NCI-H748 (cell line): ENCODE results near the gene NEO1.

Experiments
- DNase-seq: peaks from one replicate; lab custom pipeline; 2025; ENCODE audit not compliant: unreplicated experiment; lab: John Stamatoyannopoulos, UW

Gene NEO1, protein sequence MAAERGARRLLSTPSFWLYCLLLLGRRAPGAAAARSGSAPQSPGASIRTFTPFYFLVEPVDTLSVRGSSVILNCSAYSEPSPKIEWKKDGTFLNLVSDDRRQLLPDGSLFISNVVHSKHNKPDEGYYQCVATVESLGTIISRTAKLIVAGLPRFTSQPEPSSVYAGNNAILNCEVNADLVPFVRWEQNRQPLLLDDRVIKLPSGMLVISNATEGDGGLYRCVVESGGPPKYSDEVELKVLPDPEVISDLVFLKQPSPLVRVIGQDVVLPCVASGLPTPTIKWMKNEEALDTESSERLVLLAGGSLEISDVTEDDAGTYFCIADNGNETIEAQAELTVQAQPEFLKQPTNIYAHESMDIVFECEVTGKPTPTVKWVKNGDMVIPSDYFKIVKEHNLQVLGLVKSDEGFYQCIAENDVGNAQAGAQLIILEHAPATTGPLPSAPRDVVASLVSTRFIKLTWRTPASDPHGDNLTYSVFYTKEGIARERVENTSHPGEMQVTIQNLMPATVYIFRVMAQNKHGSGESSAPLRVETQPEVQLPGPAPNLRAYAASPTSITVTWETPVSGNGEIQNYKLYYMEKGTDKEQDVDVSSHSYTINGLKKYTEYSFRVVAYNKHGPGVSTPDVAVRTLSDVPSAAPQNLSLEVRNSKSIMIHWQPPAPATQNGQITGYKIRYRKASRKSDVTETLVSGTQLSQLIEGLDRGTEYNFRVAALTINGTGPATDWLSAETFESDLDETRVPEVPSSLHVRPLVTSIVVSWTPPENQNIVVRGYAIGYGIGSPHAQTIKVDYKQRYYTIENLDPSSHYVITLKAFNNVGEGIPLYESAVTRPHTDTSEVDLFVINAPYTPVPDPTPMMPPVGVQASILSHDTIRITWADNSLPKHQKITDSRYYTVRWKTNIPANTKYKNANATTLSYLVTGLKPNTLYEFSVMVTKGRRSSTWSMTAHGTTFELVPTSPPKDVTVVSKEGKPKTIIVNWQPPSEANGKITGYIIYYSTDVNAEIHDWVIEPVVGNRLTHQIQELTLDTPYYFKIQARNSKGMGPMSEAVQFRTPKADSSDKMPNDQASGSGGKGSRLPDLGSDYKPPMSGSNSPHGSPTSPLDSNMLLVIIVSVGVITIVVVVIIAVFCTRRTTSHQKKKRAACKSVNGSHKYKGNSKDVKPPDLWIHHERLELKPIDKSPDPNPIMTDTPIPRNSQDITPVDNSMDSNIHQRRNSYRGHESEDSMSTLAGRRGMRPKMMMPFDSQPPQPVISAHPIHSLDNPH (N-terminal part only)

DNA sequence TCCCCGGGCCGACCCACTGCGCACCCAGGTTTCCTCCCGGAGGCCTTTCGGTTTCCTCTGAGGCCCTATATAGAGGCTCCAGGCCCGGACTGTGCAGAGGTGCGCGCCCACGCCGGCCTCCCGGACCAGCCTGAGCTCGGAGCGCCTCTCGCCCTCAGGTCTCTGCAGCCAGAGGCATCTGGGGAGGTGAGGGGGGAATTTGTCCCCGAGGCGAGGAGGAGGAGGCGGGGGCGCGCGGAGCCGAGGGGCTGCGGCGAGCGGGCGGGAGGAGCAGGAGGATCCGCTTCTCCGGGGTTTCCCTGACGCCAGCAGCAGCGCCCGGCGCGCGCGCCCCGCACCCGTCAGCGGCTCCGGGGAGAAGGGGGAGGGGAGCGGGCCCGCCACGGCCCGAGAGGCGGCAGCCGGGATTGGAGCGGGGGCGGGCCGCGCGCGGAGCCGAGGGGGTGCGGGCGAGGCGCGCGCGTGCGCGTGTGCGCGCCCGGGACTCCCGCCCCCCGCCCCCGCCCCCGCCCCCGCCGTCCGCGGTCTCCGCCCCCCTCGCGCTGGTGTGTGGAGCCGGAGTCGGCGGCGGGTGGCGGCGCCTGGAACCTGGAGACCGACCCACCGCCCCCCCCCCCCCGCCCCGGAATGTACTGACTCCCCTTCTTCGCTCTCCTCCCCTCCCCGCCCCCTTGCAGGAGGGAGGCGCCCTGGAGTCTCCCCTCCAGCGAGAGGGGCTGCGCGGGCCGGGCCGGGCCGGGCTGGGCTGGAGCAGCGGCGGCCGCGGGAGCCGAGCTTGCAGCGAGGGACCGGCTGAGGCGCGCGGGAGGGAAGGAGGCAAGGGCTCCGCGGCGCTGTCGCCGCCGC, at the start of gene NEO1:
Gene NEO1, plus strand, starts transcription at position 657 of the 846 bp plus-strand sequence. CDS start 213 bp downstream, outside the sequence.
- DNase-seq: peak; percentile 74

GRCh38 chr15:73004462-73004861, 47.8 kb upstream of the NEO1 start:
- DNase-seq: no peak

DNA sequence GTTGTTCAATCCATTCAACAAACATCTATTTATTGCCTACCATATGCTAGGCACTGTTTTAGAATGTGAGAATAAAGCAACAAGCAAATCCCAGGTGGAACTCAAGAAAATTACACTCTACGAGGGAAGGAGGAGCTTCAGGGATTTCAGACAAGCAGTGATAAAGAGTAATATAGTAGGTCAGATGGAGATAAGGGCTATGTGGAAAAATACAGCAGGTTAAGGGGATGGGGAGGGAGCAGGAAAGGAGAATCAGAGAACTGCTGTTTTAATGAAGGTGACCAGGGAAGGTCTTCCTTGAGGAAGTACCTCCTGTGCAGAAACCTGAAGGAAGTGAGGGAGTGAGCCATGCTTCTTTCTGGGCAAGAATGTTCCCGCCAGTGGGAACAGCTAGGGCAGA, 47.2 kb upstream of the NEO1 start:
- no peak for DNase-seq

DNA sequence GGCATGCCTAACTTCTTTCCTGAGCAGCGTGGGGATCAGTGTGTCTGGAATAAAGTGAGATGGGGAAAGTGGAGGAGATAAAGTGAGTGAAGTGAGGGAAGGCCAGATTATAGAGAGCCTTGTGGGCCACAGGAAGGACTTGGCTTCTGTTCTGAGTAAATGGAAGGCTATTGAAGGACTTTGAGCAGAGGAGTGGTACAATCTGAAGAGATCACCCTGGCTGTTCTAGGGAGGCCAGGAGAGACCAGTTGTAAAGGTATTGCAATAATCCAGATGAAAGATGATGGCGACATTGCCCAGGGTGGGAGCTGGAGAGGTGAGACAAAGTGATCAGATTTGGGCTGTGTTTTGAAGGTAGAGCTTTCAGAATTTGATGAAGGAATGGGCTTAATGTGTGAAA, 46.8 kb upstream of the NEO1 start:
- no peak for DNase-seq

GRCh38 chr15:73006523-73006922, 45.7 kb upstream of the NEO1 start:
- DNase-seq: no peak

- no peak for DNase-seq
Measured at GRCh38 chr15:73009066-73010056, 42.9 kb upstream of the NEO1 start.

- no peak for DNase-seq
Measured at GRCh38 chr15:73010154-73011152, 41.8 kb upstream of the NEO1 start.

GRCh38 chr15:73014904-73015303, 37.4 kb upstream of the NEO1 start:
- DNase-seq: no peak

DNA sequence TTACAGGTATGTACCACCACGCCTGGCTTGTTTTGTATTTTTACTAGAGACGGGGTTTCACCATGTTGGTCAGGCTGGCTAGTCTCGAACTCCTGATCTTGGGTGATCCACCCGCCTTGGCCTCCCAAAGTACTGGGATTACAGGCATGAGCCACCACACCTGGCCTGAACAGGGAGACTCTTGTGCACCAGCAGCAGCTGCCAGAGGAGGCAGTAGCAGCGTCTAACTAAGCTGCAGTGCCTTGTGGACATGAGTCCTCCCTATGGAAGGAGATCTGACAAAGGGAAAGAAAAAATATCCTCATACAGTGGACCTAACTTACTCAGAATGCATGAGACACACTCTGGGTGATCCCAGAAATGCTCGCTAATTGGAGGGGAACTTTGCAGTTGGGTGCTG, 36.8 kb upstream of the NEO1 start:
- no peak for DNase-seq

- DNase-seq: peak; percentile 14
Measured at GRCh38 chr15:73017987-73018386, 34.3 kb upstream of the NEO1 start.

DNA sequence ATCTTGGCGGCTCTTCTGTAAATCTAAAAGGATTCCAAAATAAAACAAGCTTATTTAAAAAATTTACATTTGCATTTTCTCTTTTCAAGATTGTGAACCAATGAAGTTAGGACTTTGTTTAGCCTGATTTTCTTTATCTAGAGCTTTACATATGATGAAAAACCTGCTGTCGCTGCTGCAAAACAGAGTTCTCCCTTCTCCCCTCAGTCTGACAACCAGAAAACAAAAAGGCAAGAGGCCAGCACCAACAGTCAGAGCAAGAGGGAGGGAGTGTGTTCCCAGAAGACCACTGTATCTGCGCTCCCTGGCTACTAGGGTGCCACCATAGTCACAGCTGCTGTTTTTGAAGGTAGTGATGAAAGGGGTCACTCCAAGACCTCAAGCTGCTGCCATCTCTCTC, 33.1 kb upstream of the NEO1 start:
- DNase-seq: no peak

DNA sequence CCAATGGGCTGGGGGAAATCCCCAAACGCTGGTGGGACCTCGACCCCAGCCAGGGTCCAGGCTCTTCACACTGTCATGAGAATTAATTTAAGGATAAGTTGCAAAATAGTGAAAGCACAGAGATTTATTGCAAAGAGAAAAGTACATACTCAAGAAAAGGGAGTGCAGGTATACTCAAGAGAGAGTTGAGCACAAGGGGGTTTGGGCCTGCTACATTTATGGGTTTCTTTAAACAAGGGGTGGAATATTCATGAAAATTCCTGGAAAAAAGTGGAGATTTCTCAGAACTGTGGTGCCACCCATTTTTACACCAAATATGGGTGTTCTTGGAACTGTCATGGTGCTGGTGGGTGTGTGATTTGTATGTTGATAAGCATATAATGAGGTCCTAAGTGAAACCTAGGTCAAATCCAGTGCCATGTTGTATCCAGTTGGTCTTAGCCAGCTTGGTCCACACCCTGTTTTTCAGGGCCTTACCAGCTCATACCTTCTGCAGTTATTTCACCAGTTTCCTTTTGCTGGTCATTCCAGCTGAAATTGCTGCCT, 32.6 kb upstream of the NEO1 start:
- DNase-seq: no peak

DNA sequence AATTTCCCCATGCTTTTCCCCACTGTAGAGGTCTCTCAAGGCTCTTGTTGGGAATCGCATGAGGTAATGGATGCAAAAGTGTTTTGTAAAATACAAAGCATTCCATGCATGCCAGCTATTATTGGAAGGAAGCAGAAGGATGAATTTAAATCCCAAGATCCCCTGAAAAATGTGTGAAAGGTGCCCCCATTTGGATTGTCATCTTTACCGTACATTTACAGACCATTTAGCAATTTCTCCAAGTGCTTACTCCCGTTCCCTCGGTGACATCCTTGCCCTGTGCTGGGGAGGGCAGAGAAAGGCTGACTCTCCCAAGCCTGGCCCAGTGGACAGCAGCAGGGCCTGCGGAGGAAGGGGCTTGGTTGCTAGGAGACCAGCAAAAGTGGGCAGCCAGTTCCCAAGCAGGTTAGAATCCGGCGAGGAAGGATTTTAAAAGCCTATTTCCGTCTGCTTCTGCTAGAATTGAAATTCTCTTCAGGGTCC, 31.1 kb upstream of the NEO1 start:
- DNase-seq: no peak

GRCh38 chr15:73022161-73022560, 30.1 kb upstream of the NEO1 start:
- no peak for DNase-seq

- DNase-seq: no peak
Measured at GRCh38 chr15:73023071-73023470, 29.2 kb upstream of the NEO1 start.

DNA sequence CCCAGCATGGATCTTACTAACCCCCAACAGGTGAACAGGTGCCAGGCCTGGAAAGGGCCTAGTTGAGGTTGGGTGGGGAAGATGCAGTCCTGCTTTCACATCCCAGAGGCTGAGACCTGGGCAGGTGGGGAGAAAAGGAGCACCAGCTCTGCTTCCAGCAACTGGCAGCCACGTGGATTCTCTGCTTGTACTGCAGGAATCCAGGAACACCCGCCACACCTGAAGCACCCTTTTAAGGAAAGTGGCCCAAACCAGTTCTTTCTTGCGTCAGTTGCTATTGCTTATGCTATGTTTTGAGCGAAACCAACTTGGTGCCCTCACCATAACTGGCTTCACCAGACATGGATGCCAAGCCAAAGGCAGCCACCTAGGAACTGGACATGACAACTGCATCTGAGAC, 28.1 kb upstream of the NEO1 start:
- no peak for DNase-seq

DNA sequence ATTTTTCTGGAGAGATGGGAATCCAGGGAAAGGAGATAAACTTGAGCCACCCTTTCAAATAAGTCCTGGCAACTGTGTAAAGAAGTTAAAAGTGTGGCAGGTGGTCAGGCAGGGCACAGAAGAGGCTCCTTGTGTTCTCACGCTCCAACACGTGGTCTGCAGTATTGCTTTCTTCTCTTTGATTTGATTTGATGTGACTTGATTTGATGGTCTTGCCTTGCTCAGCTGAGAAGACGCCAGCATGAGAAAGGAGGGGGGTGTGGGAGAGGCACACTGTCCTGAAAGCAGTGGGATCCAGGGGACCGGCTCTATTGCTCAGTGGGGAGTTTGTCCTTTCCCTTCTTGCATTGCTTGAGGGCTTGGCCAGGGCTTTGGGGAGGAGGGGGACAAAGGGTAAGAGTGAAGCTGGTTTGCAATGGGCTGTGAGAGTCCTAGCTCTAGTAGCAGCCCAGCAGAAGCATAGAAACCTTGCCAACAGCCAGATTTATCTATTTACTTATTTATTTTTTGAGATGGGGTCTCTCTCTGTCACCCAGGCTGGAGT, 25.7 kb upstream of the NEO1 start:
- DNase-seq: no peak
